HG03066 (cell line): ENCODE results near the gene CEACAM7.
"Not testable (repeated sequence)": the region's sequence is repeated elsewhere in the genome, so short reads cannot be mapped to it uniquely, and the experiment has no call there.

ENCODE experiments used
- ATAC-seq: cut with Tn5 transposase; IDR thresholded peaks from one replicate; pipeline ENCODE4 v1.9.1; 2021; ENCODE audit warnings: low read depth; ENCODE audit not compliant: unreplicated experiment

CEACAM7 gene

GRCh38 chr19:41688098-41688497 is at the start of gene CEACAM7:
Gene CEACAM7, minus strand, starts transcription at chr19:41688270. Its CDS starts 105 bp downstream, at chr19:41688165.
- no peak for ATAC-seq

- no peak for ATAC-seq
Measured at GRCh38 chr19:41735071-41735600, 47.1 kb upstream of the CEACAM7 start.

- ATAC-seq = no peak
Measured at GRCh38 chr19:41734585-41734984, 46.5 kb upstream of the CEACAM7 start.

GRCh38 chr19:41734156-41734555 is 46.1 kb upstream of the CEACAM7 start:
- no peak for ATAC-seq

GRCh38 chr19:41726493-41726892 is 38.4 kb upstream of the CEACAM7 start:
- no peak for ATAC-seq

GRCh38 chr19:41720103-41720502 is 32.0 kb upstream of the CEACAM7 start:
- no peak for ATAC-seq

GRCh38 chr19:41718761-41719160 is 30.7 kb upstream of the CEACAM7 start:
- ATAC-seq = no peak

GRCh38 chr19:41714598-41714997 is 26.5 kb upstream of the CEACAM7 start:
- ATAC-seq = no peak

- ATAC-seq = no peak
Measured at GRCh38 chr19:41711376-41712261, 23.5 kb upstream of the CEACAM7 start.

GRCh38 chr19:41709951-41710645 is 22.0 kb upstream of the CEACAM7 start:
- no peak for ATAC-seq

GRCh38 chr19:41709516-41709915 is 21.4 kb upstream of the CEACAM7 start:
- ATAC-seq = not testable (repeated sequence)

- no peak for ATAC-seq
Measured at GRCh38 chr19:41708481-41708880, 20.4 kb upstream of the CEACAM7 start, which contains the start of gene CEACAM5. Gene CEACAM5, plus strand, starts transcription at chr19:41708626. Its CDS starts 106 bp downstream, at chr19:41708732.

- no peak for ATAC-seq
Measured at GRCh38 chr19:41707871-41708371, 19.9 kb upstream of the CEACAM7 start.

- no peak for ATAC-seq
Measured at GRCh38 chr19:41707502-41707812, 19.4 kb upstream of the CEACAM7 start.

- no peak for ATAC-seq
Measured at GRCh38 chr19:41706741-41707501, 18.9 kb upstream of the CEACAM7 start.

GRCh38 chr19:41705393-41706174 is 17.5 kb upstream of the CEACAM7 start:
- ATAC-seq = no peak

- ATAC-seq = no peak
Measured at GRCh38 chr19:41703602-41704293, 15.7 kb upstream of the CEACAM7 start.

GRCh38 chr19:41702171-41702651 is 14.1 kb upstream of the CEACAM7 start:
- no peak for ATAC-seq
